ENCODE measurements around the gene GSTM1. TPM values are rescaled to one million over a fixed set of nuclear protein-coding genes. Genes with fewer than 3 reads are reported as not detected.

Gene GSTM1
- total and polyA plus RNA-seq, 12 donors = 0.11 to 301 (median 132) TPM; not detected in 6

DNA sequence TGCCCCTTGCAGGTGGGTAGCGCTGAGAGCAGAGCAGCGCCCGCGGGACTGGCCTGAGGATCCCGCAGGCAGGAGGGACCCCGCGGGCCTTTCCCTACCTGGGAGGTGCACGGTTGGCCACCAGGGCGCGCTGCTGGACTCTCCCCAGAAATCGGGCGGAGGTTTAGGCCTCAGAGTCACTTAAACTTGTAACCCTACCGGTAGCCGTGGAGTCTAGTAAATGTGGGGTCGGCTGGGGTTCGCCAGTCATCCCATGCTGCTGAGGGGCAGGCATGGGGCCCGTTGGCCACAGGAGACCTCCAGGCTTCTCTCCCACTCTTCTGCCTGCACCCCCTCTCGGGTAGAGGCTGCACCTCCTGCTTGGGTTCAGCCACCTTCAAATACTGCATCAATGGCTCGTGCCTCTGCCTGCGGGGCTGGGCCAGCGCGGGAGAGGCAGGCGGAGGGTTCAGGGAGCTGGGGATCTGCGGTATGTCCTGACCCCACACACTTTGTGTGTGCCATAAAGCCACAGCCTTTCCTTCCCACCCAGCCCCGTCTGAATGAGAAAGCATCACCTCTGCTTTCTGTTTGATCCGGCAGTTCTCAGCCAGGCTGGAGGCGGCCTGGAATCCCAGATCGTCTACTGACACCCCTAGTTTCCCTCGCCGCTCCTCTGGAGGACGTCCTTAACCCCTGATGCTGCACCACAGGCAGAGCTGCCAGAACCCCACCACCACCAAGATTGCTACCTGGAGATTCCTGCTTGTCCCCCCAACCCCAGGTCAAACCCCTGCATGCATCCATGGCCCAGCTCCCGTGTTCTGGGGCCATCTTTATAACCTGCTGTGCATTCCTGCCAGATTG lies 44.0 kb upstream of the GSTM1 start:
- DNase-seq = peak; percentile 74 to 91 (median 85)
- 35 to 48% (median 37%) methylated on average over 22 to 32 of the region's 32 CpGs for WGBS, 4 donors
- no peaks in the 10 kb centered on the region for H3K9me3 ChIP-seq (replicated peaks in 1 of 3)
- H3K27ac ChIP-seq = no peak overlapping the region
- no peak overlapping the region for H3K4me3 ChIP-seq
- no peaks in the 10 kb centered on the region for H3K4me1 ChIP-seq (replicated peaks in 1 of 2)
- TF ChIP-seq POLR2A (IDR thresholded peaks at IDR 0.05) = no peak
- TF ChIP-seq, protein P1, sequence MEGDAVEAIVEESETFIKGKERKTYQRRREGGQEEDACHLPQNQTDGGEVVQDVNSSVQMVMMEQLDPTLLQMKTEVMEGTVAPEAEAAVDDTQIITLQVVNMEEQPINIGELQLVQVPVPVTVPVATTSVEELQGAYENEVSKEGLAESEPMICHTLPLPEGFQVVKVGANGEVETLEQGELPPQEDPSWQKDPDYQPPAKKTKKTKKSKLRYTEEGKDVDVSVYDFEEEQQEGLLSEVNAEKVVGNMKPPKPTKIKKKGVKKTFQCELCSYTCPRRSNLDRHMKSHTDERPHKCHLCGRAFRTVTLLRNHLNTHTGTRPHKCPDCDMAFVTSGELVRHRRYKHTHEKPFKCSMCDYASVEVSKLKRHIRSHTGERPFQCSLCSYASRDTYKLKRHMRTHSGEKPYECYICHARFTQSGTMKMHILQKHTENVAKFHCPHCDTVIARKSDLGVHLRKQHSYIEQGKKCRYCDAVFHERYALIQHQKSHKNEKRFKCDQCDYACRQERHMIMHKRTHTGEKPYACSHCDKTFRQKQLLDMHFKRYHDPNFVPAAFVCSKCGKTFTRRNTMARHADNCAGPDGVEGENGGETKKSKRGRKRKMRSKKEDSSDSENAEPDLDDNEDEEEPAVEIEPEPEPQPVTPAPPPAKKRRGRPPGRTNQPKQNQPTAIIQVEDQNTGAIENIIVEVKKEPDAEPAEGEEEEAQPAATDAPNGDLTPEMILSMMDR (IDR thresholded peaks at IDR 0.05) = peak; percentile 79 to 91 (median 84)
- intact Hi-C loops (cut with DNase I) = loop anchor here in 1 of 2 donors (5.0 kb wide), 2 partner anchors 129 to 339 kb away; partner anchors contain the start of gene AHCYL1
- H3K36me3 ChIP-seq (replicated peaks in 1 of 2) = no peaks in the 10 kb centered on the region
- H3K27me3 ChIP-seq = no peaks in the 10 kb centered on the region

DNA sequence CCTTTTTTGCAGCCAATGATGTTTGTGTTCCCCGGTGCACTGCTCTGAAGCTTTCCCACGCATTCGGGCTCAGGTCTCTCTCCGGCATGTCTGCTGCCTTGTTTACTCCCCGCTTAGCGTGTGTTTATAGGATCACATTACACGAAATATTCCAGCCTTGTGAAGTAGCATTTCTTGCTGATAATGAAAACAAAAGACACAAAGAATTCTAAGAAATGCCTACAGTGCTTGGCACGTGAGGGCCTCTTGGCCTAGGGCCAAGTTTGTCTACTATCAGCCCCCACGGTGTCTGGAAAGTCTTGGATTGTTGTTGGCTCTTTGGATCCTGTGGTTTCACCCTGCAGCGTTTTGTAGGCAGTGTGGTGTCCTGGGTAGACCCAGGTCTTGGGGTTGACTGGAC lies 42.9 kb upstream of the GSTM1 start:
- intact Hi-C loops (cut with DNase I) = loop anchor here in 1 of 2 donors (5.0 kb wide), 2 partner anchors 128 to 338 kb away; partner anchors contain the start of gene AHCYL1
- H3K4me1 ChIP-seq (replicated peaks in 1 of 2) = peaks cover 0 to under 1% of the 10 kb centered on the region in 2 donors
- no peak overlapping the region for H3K4me3 ChIP-seq
- no peaks in the 10 kb centered on the region for H3K27me3 ChIP-seq
- TF ChIP-seq, protein P1 (IDR thresholded peaks at IDR 0.05) = no peak
- TF ChIP-seq POLR2A (IDR thresholded peaks at IDR 0.05) = no peak
- no peaks in the 10 kb centered on the region for H3K36me3 ChIP-seq (replicated peaks in 1 of 2)
- no peak overlapping the region for H3K27ac ChIP-seq
- no peak for DNase-seq
- no peaks in the 10 kb centered on the region for H3K9me3 ChIP-seq (replicated peaks in 1 of 3)
- 70% methylated on average over 10 of the region's 10 CpGs; no CpG with 5 or more reads in 3 of the 4 donors for WGBS, 4 donors

DNA sequence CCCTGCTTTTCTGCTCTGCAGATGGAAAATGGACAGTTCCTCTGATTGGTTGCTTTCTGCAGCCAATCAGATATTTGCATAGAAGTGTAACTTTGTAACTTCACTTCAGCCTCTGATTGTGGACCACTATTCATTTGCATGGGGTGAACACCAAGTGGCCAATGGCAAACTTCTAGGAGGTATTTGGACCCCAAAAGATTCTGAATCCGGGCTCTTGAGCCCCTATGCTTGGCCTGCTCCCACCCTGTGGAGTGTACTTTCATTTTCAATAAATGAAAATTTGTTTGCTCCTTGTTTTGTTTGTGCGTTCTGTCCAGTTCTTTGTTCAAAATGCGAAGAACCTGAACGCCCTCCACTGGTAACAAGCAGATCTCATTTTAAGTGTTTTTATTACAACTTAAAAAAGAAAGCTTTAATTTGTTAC lies 38.1 kb upstream of the GSTM1 start:
- intact Hi-C loops (cut with DNase I) = no loop called here
- peak in 2 of 7 donors; percentile 18 to 49 for DNase-seq
- H3K4me1 ChIP-seq (replicated peaks in 1 of 2) = peaks cover 0 to 5% of the 10 kb centered on the region in 2 donors
- no peaks in the 10 kb centered on the region for H3K27me3 ChIP-seq
- peak overlapping the region in 1 of 4 donors; percentile 44 for H3K4me3 ChIP-seq
- peak overlapping the region in 1 of 5 donors; percentile 52 for H3K27ac ChIP-seq
- TF ChIP-seq, protein P1 (IDR thresholded peaks at IDR 0.05) = peak in 5 of 6 experiments; percentile 14 to 55 (median 36)
- TF ChIP-seq POLR2A (IDR thresholded peaks at IDR 0.05) = no peak
- no peaks in the 10 kb centered on the region for H3K9me3 ChIP-seq (replicated peaks in 1 of 3)
- 37 to 52% (median 45%) methylated on average over 4 of the region's 4 CpGs for WGBS, 4 donors
- H3K36me3 ChIP-seq (replicated peaks in 1 of 2) = no peaks in the 10 kb centered on the region

DNA sequence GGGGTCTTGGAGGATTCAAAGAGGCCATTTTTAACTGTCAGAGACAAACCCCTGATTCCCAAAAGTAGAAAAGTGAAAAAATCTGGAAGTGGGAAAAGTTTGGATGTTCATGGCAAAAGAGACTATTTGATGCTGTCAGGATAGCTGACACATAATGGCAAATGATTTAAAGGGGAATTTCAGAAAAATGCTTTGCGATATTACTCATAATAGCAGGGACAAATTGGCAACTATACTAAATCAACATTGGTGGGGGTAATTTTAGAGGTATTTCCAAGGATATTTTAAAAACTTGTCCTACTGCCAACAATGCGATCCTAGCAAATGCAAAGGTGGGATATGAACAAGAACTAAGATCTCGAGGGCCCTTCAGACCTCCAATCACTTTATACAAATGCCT lies 37.0 kb upstream of the GSTM1 start:
- no peaks in the 10 kb centered on the region for H3K27me3 ChIP-seq
- TF ChIP-seq, protein P1 (IDR thresholded peaks at IDR 0.05) = no peak
- TF ChIP-seq POLR2A (IDR thresholded peaks at IDR 0.05) = no peak
- no peak overlapping the region for H3K4me3 ChIP-seq
- H3K27ac ChIP-seq = no peak overlapping the region
- H3K9me3 ChIP-seq (replicated peaks in 1 of 3) = no peaks in the 10 kb centered on the region
- H3K4me1 ChIP-seq (replicated peaks in 1 of 2) = peaks cover 7 to 13% of the 10 kb centered on the region in 2 donors
- WGBS, 4 donors = 76 to 86% (median 79%) methylated on average over 3 of the region's 3 CpGs
- no peak for DNase-seq
- intact Hi-C loops (cut with DNase I) = loop anchor here in 1 of 2 donors (10.0 kb wide), 1 partner anchor 334 kb away; the partner anchor contains the start of gene AHCYL1
- H3K36me3 ChIP-seq (replicated peaks in 1 of 2) = no peaks in the 10 kb centered on the region
